Measurements from ENCODE around the gene FKBP5. TPM values are rescaled to one million over a fixed set of nuclear protein-coding genes. Genes with fewer than 3 reads are reported as not detected.
"Not testable (repeated sequence)": the region's sequence is repeated elsewhere in the genome, so short reads cannot be mapped to it uniquely, and the experiment has no call there.

Gene FKBP5
- total and polyA plus RNA-seq, 2 donors from 2014 or later: 45.6 to 267 TPM

GRCh38 chr6:35694462-35694861, 5.7 kb upstream of the FKBP5 start:
- Histone ChIP-seq H3K4me3 (ENCODE audit: low read length in 3 of 3) (no peak overlapping the region), H3K27ac (ENCODE audit: low read depth in 2 of 2, low read length in 2 of 2) (no peak overlapping the region), H3K27me3 (ENCODE audit: control insufficient read depth, insufficient read depth, low read length) (no peaks in the 10 kb centered on the region), H3K36me3 (ENCODE audit: control insufficient read depth in 2 of 3, insufficient read depth in 3 of 3, low read length in 3 of 3) (no peaks in the 10 kb centered on the region), H3K4me1 (ENCODE audit: control insufficient read depth in 2 of 3, insufficient read depth in 2 of 3, low read depth in 1 of 3, low read length in 3 of 3) (peaks cover 0 to 5% (median 0%) of the 10 kb centered on the region in 3 donors), H3K9ac (ENCODE audit: low read length in 3 of 3) (no peak overlapping the region), H3K9me3 (ENCODE audit: control insufficient read depth in 2 of 3, insufficient read depth in 1 of 3, low read length in 3 of 3) (no peaks in the 10 kb centered on the region)
- TF ChIP-seq, protein P1, sequence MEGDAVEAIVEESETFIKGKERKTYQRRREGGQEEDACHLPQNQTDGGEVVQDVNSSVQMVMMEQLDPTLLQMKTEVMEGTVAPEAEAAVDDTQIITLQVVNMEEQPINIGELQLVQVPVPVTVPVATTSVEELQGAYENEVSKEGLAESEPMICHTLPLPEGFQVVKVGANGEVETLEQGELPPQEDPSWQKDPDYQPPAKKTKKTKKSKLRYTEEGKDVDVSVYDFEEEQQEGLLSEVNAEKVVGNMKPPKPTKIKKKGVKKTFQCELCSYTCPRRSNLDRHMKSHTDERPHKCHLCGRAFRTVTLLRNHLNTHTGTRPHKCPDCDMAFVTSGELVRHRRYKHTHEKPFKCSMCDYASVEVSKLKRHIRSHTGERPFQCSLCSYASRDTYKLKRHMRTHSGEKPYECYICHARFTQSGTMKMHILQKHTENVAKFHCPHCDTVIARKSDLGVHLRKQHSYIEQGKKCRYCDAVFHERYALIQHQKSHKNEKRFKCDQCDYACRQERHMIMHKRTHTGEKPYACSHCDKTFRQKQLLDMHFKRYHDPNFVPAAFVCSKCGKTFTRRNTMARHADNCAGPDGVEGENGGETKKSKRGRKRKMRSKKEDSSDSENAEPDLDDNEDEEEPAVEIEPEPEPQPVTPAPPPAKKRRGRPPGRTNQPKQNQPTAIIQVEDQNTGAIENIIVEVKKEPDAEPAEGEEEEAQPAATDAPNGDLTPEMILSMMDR (IDR thresholded peaks at IDR 0.05; ENCODE audit: borderline replicate concordance, extremely low read depth, insufficient read depth): no peak
- DNase-seq (no peak), FAIRE-seq (no peak)
- intact Hi-C loops (cut with DNase I): no loop called here

GRCh38 chr6:35691027-35691824, 2.5 kb upstream of the FKBP5 start:
- no peak overlapping the region for H3K27ac ChIP-seq (ENCODE audit: low read depth in 2 of 2, low read length in 2 of 2)
- TF ChIP-seq, protein P1 (IDR thresholded peaks at IDR 0.05; ENCODE audit: borderline replicate concordance, extremely low read depth, insufficient read depth): no peak
- H3K27me3 ChIP-seq (ENCODE audit: control insufficient read depth, insufficient read depth, low read length): no peaks in the 10 kb centered on the region
- FAIRE-seq (no peak), DNase-seq (peak in 1 of 5 donors; percentile 92)
- no peaks in the 10 kb centered on the region for H3K9me3 ChIP-seq (ENCODE audit: control insufficient read depth in 2 of 3, insufficient read depth in 1 of 3, low read length in 3 of 3)
- H3K4me1 ChIP-seq (ENCODE audit: control insufficient read depth in 2 of 3, insufficient read depth in 2 of 3, low read depth in 1 of 3, low read length in 3 of 3): peaks cover 0 to 9% (median 0%) of the 10 kb centered on the region in 3 donors
- no peaks in the 10 kb centered on the region for H3K36me3 ChIP-seq (ENCODE audit: control insufficient read depth in 2 of 3, insufficient read depth in 3 of 3, low read length in 3 of 3)
- H3K9ac ChIP-seq (ENCODE audit: low read length in 3 of 3): no peak overlapping the region
- intact Hi-C loops (cut with DNase I): no loop called here
- H3K4me3 ChIP-seq (ENCODE audit: low read length in 3 of 3): no peak overlapping the region

DNA sequence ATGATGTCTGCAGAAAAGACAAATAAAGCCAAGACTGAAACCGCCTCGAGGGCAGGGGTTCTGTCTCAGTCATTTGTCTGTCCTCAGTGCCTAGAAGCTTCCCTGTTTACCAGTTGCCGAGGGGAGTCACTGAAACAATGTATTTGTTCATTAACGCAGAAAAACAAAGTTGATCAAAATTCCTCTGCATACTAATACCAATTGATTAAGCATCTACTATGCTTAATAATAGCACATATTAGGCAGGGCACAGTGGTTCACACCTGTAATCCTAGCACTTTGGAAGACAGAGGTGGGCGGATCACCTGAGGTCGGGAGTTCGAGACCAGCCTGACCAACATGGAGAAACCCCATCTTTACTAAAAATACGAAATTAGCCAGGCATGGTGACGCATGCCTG, 1.8 kb upstream of the FKBP5 start:
- no peak overlapping the region for H3K4me3 ChIP-seq (ENCODE audit: low read length in 3 of 3)
- H3K9me3 ChIP-seq (ENCODE audit: control insufficient read depth in 2 of 3, insufficient read depth in 1 of 3, low read length in 3 of 3): no peaks in the 10 kb centered on the region
- DNase-seq (no peak), FAIRE-seq (no peak)
- no peaks in the 10 kb centered on the region for H3K36me3 ChIP-seq (ENCODE audit: control insufficient read depth in 2 of 3, insufficient read depth in 3 of 3, low read length in 3 of 3)
- no peak overlapping the region for H3K27ac ChIP-seq (ENCODE audit: low read depth in 2 of 2, low read length in 2 of 2)
- peaks cover 0 to 9% (median 0%) of the 10 kb centered on the region in 3 donors for H3K4me1 ChIP-seq (ENCODE audit: control insufficient read depth in 2 of 3, insufficient read depth in 2 of 3, low read depth in 1 of 3, low read length in 3 of 3)
- H3K27me3 ChIP-seq (ENCODE audit: control insufficient read depth, insufficient read depth, low read length): no peaks in the 10 kb centered on the region
- TF ChIP-seq, protein P1 (IDR thresholded peaks at IDR 0.05; ENCODE audit: borderline replicate concordance, extremely low read depth, insufficient read depth): no peak
- intact Hi-C loops (cut with DNase I): no loop called here
- H3K9ac ChIP-seq (ENCODE audit: low read length in 3 of 3): no peak overlapping the region

DNA sequence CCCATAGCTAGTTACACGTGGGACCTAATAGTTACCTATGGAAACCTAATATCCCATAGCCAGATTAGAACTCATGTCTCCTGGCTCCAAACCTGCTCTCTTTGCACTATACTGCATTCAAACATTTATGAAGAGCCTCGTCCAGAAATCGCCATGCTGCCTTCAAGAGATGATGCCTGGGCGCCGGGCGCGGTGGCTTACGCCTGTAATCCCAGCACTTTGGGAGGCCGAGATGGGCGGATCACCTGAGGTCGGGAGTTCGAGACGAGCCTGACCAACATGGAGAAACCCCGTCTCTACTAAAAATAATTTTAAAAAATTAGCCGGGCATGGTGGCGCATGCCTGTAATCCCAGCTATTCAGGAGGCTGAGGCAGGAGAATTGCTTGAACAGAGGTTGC, 1.3 kb upstream of the FKBP5 start:
- H3K9ac ChIP-seq (ENCODE audit: low read length in 3 of 3); intact Hi-C loops (cut with DNase I); DNase-seq; H3K4me1 ChIP-seq (ENCODE audit: control insufficient read depth in 2 of 3, insufficient read depth in 2 of 3, low read depth in 1 of 3, low read length in 3 of 3); FAIRE-seq; H3K9me3 ChIP-seq (ENCODE audit: control insufficient read depth in 2 of 3, insufficient read depth in 1 of 3, low read length in 3 of 3); H3K36me3 ChIP-seq (ENCODE audit: control insufficient read depth in 2 of 3, insufficient read depth in 3 of 3, low read length in 3 of 3); H3K27ac ChIP-seq (ENCODE audit: low read depth in 2 of 2, low read length in 2 of 2); H3K4me3 ChIP-seq (ENCODE audit: low read length in 3 of 3); H3K27me3 ChIP-seq (ENCODE audit: control insufficient read depth, insufficient read depth, low read length): not testable (repeated sequence)

Data from kidney (tissue), 14 donors.